GM19043 (cell line): ENCODE data around the gene EIF3B.
"Not testable (repeated sequence)": the region's sequence is repeated elsewhere in the genome, so short reads cannot be mapped to it uniquely, and the experiment has no call there.

Source experiments
- ATAC-seq: cut with Tn5 transposase; IDR thresholded peaks from one replicate; pipeline ENCODE4 v1.9.1; 2021; ENCODE audit warnings: low read depth; ENCODE audit not compliant: unreplicated experiment

Gene EIF3B

DNA sequence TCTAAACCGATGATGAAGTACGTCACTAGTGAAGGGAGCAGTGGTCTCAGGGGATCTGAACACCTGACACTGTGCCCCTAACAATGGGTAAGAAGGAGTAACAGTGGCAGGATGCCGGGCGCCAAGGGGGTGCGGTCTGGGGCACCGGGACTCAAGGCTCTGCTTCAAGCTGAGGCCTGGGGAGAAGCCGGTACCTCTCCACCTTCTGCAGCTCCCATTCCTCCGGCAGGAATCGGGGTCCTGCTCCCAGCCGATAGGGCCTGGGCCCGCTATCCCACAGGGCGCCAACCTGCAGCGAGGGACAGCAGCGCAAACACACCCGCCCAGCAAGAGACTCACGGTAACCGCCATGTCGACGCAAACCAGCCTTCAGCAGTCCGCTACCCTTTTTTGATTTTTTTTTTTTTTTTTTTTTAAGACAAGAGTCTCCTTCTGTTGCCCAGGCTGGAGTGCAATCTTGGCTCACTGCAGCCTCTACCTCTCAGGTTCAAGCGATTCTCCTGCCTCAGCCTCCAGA, 40.0 kb downstream of the EIF3B start:
- ATAC-seq: no peak

DNA sequence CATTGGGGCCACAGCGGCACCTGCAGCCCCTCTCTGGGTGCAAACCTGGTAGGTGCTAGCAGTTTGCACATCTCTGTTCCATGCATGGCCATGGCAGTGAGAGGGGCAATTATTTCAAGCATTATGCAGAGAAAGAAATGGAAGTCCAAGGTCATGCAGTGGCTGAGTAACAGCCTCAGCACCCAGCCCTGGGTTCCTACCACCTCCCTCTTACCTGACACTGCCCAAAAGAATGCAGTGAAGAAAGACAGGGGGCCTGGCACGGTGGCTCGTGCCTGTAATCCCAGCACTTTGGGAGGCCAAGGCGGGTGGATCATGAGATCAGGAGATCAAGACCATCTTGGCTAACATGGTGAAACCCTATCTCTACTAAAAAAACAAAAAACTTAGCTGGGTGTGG, 43.9 kb downstream of the EIF3B start:
- ATAC-seq: no peak

DNA sequence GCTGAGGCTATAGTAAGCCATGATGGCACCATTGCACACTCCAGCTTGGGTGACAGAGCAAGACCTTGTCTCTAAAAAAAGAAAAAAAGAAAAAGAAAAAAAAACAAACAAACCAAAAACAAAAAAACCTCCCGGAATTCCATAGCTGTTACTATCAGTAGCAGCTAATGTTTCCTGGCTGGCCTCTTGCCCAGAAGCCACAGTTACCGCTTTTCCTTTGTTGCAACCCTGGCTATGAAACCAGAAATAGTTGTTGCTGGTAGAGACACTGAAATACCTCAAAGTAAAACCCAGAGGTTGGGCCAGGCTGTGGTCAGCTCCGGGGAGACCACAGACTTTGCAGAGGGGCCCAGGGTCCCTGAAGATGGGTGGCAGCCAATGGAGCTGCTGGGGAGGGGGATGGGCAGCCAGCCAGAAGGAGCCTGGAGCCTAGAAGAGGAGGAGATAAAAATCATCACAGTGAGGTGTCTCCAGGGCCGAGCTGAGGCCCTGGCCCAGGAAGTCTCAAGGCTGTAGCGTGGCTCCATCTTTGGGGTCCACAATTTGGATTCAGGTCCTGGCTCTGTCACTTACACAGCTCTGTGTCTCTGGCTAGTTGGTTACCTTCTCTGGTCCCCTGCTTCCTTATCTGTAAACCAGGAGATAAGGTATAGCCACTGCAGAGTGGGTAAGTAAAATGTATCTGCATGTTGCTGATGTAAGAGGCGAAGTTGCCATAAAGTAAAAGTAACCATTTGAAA, 45.4 kb downstream of the EIF3B start:
- ATAC-seq: no peak

DNA sequence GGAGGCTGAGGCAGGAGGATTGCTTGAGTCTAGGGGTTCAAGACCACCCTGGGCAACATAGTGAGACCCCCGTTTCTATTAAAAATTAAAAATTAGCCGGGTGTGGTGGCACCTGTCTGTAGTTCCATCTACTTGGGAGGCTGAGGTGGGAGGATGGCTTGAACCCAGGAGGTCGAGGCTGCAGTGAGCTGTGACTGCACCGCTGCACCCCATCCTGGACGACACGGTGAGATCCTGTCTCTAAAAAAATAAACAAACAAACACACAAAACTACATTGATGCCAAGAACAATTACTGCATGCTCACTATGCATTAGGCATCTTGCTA, 48.0 kb downstream of the EIF3B start:
- ATAC-seq: no peak

DNA sequence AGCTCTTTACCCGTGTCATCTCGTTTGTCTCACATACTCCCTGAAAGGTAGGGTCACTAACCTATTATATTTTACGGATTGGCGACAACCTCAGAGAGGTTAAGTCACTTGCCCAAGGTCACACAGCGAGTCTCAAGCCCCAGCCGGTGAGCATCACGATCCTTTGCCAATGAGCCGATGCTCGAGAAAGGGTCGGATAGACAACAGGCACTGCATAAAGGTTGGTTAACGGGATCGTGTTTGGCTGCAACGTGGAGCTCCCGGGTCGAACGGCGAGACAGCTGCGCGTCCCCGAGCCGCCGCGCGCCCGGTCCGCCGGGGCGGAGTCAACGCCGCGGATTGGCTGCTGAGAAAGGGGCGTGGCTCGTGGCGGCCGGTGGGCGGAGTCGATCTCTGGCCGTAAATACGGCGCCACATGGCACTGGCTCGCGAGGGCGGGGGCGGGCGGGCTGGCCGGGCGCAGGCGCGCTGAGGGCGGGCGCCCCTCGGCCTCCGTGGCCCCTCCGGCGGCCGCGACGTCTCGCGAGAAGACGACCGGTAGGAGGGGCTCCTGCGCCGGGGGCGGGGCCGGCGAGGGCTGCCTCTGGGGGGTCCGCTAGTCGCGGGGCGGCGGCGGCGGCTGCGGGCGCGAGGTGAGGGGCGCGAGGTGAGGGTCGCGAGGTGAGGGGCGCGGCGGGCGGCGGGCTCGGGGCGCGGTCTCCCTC, 48.5 kb downstream of the EIF3B start, which contains the start of gene CHST12:
Gene CHST12, plus strand, starts transcription at position 598 of the 704 bp plus-strand sequence. CDS start 29,029 bp downstream, outside the sequence.
- ATAC-seq: peak; percentile 24

DNA sequence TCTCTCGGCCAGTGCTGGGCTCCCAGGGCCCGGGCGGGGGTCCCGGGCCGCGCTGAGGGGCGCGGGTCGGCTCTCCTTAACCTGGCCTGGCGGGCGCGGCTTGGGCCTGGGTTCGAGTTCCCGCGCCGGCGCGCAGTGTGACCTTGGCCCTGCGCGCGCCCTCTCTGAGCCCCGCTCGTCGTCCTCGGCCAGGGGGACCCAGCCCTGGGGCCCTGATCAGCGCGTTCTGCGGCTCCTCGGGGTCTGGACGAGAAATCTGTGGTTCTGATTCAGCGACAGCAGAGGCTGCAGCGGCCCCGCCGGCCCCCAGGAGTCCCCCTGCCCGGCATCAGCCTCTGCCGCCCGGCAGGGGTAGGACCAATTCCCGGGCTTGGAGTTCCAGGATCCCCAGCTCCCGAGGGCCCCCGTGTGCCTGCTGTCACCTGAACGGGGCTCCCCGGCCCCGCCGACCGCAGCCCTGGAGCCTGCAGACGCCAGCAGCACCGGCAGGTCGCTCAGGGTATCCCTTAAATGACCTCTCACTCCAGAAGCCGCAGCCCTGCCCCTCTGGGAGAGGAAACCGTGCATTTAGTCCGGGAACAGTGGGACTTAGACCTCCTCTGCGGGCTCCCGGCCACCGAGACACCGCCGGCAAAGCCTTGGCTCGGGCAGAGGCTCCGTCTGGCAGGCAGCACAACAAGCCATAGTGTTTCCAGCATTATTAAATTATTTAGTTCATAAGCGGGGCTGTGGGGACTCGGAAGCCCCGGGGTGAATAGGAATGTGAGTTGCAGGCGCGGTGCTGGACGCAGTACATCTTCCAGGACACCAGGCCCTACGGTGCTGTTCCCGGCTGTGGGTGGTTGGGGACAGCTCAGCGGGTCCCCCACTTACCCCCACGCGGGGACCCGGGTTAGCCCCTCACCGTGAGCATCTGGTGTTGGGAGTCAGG, 49.4 kb downstream of the EIF3B start:
- no peak for ATAC-seq

DNA sequence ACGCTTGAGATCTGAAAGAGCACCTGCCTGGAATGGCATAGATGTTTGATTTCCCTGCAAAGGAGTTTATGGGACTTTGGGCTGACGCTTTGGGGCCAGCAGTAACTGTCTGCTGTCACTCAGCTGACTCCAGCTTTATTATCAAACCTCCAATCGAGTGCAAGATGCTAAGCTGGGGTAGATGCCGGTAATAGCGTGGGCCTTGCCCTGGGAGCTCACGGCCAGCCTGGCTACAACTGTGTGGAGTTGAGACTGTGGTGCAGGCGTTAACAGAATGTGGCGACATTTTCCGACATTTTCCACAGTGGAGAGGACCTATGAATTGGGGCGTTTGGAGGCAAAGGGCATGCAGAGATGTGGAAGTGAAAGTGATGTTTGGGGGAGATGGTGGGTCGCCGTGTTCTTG, 50.1 kb downstream of the EIF3B start:
- ATAC-seq: no peak

DNA sequence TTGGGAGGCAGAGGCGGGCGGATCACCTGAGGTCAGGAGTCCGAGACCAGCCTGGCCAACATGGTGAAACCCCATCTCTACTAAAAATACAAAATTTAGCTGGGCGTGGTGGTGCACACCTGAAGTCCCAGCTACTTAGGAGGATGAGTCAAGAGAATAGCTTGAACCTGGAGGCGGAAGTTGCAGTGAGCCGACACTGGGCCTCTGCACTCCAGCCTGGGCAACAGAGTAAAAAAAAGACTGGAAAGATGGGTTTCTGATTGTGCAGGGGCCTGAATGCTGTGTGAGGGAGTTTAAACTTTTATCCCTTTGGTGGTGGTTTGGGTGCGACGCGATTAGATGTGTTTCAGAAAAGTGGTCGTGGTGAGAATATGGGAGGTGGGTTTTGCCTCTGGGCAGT, 50.6 kb downstream of the EIF3B start:
- no peak for ATAC-seq

DNA sequence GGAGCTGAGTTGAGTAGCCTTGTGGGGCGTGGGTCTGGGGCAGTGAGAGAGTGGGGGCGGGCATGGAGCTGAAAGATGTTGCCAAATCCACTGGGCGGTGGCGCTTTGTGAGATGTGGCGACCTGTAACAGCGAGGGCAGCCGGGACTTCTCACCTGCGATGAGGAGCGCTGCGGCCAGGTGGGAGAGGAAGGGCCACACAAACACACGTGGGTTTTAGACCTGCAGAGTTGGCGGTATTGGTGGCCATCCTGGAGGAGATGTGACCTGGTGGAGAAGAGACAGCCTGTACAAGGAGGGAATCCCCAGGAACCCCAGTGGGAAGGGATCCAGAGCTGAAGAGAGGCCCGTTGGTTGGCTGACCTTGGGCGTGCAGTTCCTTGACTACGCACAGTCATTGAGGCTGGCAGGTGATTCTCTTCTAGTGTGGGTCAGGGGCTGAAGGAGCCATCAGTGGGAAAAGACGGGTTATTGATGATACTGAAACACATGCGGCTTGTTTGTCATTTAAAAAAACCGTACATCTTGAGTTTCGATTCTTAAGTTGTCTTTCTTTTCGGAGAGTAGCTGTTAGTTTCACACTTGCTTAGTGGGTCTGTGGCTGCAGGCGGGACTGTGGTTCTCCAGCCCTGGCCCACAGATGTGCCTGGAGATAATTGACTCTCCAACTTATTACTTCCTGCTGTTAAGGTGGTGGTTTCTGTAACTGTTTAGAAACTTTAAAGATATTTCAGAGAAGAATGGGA, 51.1 kb downstream of the EIF3B start:
- peak; percentile 48 for ATAC-seq

DNA sequence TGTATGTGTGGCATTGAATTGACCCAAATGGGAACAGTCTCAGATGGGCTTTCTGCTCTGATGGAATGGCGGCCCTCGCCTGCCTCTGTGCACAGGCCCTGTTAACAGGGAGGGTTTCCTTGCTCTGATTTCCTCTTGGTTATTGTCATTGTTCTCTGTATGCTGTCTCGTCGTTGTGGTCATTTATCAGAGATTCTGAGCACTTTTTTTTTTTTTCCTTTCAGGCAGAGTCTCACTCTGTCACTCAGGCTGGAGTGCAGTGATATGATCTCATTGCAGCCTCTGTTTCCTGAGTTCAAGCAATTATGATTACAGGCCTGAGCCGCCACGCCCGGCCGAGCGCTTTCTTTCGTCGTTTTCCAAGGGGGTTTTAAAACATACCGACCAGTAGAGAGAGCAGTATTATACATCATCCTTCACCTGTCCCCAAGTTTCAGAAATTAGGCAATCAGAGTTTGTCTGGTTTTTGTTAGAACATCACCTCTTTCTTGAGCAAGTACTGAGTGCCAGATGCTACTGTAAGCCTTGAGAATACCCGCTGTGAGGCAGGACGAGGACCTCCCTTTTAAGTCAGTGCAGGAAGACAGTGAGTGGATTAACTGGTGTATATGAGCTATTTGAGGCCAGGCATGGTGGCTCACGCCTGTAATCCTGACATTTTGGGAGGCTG, 55.3 kb downstream of the EIF3B start:
- no peak for ATAC-seq

DNA sequence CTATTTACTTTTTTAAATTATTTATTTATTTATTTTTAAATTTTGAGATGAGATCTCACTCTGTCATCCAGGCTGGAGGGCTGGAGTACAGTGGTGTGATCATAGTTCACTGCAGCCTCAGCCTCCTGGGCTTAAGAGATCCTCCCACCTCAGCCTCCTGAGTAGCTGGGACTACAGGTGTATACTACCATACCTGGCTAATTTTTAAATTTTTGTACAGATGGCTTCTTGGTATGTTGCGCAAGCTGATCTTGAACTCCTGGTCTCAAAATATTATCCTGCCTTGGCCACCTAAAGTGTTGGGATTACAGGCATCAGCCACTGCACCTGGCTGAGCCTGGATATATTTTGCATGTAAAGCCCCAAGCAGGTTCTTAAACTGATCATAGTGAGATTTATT, 56.4 kb downstream of the EIF3B start:
- no peak for ATAC-seq

DNA sequence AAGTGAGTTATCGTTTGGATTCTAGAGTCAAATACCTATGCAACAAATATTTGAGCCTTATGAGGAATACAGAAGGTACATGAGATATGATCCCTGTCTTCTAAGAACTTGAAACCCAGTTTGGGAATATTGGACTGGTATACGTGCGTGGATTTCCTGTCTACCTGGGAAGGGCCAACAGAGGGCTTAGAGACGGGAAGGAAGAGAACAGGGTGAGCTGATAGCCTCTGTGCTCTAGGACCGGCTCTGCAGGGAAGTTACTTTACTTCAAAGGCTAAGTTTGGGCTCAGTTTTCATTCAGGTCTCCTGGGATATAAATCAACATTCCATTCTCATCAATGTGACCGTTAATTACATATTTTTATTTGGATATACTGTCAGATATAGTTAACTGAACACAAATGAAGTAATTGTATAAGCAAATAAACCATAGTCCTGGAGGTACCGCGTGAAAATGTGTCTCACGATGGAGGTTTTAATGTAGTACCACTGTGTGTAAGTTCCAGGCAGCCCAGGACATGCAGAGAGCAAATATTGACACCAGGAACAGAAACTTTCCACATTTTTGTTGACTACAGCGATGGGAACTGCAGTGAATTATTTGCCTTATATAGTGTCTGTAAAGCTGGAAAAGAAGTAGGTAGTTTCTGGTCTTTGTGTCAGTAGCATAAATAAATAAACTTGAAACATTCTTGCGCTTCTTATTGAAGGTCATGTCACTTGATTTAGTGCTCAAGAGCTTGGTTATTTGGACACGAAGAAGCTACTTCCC, 57.4 kb downstream of the EIF3B start:
- ATAC-seq: no peak

DNA sequence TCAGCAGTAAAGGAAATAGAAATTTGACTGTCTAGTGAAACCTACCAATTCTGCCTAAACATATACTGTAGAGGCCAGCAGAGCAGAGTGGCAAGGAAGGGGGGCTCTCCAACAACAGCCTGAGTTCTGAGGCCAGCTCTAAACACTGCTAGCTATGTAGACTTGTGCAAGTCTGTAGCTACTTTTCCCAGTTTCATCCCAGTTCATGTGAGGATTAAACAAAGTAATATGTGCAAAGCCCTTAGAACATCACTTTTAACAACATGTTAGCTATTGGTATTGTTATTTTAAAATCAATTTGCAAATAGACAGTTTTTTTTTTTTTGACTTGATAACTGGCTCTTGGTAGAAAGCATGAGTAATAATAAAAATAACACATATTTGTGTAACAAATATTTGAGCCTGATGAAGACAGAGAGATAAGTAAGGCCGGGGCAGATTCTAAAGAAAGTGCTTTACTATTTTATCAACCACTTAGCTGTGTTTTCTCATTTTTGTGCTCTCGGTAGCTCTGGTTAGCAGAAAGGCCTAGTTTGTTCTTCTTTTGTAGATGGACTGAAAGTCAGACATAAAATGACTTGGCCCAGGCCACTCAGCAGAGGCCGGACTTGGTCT, 58.1 kb downstream of the EIF3B start:
- ATAC-seq: no peak

DNA sequence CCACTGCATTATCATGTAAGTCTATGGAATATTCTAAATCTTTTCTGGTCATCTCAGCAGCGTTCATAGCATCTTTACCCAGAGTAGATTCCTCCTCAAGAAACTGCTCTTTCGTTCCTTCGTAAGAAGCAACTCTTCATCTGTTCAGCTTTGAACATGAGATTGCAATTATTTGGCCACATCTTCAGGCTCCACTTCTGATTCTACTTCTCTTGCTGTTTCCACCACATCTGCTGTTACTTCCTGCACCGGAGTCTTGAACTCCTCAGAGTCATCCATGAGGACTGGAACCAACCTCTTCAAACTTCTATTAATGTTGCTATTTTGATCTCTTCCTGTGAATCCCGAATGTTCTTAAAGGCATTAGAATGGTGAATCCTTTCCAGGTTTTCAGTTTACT, 61.4 kb downstream of the EIF3B start:
- no peak for ATAC-seq

DNA sequence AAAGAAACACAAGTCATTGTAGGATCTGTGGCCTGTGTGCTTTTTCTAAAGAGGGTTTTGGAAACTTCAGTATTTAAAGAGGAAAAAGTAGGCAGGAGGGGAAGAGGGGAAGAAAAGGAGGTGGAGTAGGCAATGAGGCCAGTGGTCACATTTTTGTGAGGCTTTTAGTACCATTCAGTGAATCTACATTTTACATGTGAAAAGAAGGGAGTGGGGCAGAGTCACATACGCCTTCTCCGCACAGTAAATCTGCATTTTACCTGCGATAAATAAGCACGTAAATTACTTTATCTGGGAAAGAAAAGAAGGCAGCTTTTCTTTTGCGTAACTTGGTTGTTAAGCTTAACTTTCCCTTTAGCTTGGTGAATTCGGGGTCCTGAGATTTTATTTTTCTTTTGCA, 62.0 kb downstream of the EIF3B start:
- ATAC-seq: no peak

DNA sequence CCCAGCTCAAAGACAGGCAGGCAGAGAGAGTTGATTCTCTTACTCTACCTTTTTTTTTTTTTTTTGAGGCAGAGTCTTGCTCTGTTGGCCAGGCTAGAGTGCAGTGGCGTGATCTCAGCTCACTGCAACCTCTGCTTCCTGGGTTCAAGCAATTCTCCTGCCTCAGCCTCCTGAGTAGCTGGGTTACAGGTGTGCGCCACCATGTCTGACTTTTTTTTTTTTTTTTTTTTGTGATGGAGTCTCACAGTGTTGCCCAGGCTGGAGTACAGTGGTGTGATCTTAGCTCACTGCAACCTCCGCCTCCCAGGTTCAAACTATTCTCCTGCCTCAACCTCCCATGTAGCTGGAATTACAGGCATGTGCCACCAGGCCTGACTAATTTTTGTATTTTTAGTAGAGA, 62.6 kb downstream of the EIF3B start:
- not testable (repeated sequence) for ATAC-seq

DNA sequence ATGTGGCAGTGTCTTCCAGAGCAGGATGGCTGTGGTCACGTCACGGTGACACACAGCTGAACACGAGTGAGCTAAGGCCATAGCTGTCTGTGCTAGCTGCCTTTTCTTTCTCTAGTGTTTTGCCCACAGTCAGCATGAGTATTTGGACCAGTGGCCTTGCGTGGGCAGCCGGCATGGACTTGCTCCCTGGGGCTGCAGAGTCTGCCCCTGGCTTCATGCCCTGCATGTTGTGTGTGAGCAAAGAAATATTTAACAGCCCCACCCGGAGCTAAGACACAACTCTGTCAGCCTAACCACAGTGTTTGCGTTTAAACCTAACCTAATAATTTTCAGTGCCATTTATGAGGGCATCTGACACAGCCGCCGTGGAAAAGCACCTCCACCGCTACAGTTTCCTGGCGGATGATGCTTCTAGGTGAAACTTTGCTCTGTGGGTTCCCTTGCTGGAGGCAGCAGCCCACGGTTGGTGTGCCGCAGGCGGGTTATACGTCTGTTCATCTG, 63.4 kb downstream of the EIF3B start:
- ATAC-seq: no peak

DNA sequence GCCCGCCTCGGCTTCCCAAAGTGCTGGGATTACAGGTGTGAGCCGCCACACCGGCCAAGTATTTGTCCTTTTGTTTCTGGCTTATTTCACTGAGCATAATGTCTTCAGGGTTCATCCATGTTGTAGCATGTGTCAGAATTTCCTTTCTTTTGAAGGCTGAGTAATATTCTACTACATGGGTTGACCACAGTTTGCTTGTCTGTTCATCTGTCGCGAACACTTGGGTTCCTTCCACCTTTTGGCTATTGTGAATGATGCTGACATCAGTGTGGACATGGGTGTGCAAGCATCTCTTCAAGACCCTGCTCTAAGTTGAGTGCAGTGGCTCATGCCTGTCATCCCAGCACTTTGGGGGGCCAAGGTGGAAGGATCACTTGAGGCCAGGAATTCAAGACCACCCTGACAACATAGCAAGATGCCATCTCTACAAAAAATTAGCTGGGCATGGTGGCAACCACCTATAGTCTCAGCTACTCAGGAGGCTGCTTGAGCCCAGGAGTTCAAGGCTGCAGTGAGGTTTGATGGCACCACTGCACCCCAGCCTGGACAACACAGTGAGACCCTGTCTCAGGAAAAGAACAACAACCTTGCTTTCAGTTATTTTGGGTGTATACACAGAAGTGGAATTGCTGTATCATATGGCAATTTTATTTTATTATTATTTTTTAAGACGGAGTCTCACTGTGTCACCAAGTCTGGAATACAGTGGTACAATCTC, 65.7 kb downstream of the EIF3B start:
- ATAC-seq: no peak
